Cardiac septum (tissue), 1 donor: ENCODE measurements around the gene BACE1-AS. TPM values are rescaled to one million over a fixed set of nuclear protein-coding genes. Genes with fewer than 3 reads are reported as not detected.
"Not testable (repeated sequence)": the region's sequence is repeated elsewhere in the genome, so short reads cannot be mapped to it uniquely, and the experiment has no call there.

Experiments used
- DNase-seq: peaks from one replicate; pipeline ENCODE4 v3.0.0-alpha.2; 2020; ENCODE audit warnings: low spot score
- intact Hi-C: fragments of 100-400 bp; cut with DNase I; formaldehyde crosslinking; loops from one replicate; pipeline ENCODE4 v1.14.0; 2022
- long read RNA-seq: library from polyadenylated mRNA; unstranded; transcript quantifications from one replicate; pipeline ENCODE4 v2.0.0, GENCODE V29; 2021
- total RNA-seq: library from RNA; stranded (reverse); fragmentation: NEBNext Ultra II Directional; extraction: Animal tissue kit (Norgen Biotek cat#: 25700); gene quantifications from one replicate; pipeline ENCODE4 v1.2.1, GENCODE V29; 2021
- donor health status: DM: no; HTN: no; CAD: no.

BACE1-AS gene
- total RNA-seq, result 9.2 TPM
- long read RNA-seq, result 0 reads

DNA sequence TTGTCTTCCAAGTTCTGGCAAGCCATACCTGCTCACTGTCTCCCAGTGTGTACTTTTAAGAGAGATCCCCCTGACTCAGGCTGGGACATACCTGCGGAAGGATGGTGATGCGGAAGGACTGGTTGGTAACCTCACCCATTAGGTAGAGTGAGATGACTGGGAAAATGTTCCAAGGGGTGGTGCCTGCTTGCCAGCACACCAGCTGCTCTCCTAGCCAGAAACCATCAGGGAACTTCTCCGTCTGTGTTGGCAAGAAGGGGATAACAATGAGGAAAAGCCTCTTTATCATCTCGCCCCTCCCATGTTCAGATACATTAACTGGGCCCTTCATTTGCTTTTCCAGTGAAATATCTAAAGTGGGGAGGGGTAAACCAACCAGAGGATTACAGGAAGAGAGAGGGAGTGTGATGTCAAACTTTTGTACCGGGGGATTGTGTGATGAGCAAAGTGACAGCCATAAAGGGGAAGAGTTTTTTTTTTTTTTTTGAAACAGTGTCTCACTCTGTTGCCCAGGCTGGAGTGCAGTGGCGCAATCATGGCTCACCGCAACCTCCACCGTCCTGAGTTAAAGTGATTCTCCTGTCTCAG, at the start of gene BACE1-AS:
BACE1-AS (plus strand) TSS at position 538 of the 588 bp plus-strand sequence.
- intact Hi-C loops, result no loop called here
- peak; percentile 63 for DNase-seq

DNA sequence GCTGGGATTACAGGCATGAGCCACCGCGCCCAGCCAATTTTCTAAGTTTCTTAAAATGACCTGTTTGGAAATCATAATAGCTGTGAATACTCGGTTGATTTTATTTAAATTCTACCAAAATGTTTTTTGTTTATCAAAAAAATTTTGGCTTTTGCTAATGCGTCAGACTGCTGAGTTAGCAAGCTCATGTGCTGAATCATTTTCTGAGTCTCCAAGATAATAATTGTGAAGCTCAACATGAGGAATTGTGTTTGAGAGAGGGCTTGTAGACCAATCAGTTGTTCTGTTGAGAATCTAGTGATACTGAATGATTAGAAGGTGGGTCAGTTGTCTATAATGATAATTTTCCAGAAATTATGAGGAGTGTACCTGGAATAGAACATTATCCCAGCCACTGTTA, 42.8 kb upstream of the BACE1-AS start:
- no peak for DNase-seq
- intact Hi-C loops, result no loop called here

- intact Hi-C loops, result no loop called here
- DNase-seq, result no peak
Measured at GRCh38 chr11:117249571-117249970, 41.6 kb upstream of the BACE1-AS start.

GRCh38 chr11:117251506-117251905, 39.6 kb upstream of the BACE1-AS start:
- DNase-seq, result no peak
- intact Hi-C loops, result no loop called here

- intact Hi-C loops, result no loop called here
- DNase-seq, result no peak
Measured at GRCh38 chr11:117255966-117256365, 35.2 kb upstream of the BACE1-AS start.

DNA sequence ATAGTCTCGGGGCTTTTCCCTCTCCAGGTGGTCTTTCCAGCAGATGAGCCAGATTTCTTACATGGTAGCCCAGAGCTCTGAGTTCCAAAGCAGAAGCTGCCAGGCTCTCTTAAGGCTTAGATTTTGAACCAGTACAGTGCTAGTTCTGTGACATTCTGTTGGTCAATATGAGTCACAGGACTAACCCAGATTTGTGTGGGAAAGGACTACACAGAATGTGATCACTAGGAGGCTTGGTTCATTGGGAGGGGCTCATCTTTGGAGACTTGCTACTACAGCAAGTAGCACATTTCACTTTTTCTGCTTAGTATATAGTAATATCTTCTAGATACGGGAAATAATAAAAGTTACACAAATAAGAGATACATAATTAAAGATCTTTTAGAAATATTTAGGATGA, 34.6 kb upstream of the BACE1-AS start:
- intact Hi-C loops, result no loop called here
- no peak for DNase-seq

DNA sequence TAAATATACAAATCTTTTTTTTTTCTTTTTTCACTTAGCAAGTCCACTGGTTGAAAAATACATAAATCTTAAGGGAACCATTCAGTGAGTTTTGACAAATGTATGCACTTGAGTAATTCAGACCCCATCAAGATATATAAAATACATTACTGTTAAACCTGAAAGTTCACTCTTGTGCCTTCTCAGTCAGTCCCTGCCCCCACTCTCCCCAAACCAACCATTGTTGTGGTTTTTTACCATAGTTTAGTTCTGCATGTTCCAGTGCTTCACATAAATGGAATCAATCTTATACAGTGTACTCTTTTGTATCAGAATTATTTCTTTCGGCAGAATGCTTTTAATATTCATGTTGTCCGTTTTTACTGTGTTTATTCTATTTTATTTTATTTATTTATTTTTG, 32.6 kb upstream of the BACE1-AS start:
- DNase-seq, result no peak
- intact Hi-C loops, result no loop called here

DNA sequence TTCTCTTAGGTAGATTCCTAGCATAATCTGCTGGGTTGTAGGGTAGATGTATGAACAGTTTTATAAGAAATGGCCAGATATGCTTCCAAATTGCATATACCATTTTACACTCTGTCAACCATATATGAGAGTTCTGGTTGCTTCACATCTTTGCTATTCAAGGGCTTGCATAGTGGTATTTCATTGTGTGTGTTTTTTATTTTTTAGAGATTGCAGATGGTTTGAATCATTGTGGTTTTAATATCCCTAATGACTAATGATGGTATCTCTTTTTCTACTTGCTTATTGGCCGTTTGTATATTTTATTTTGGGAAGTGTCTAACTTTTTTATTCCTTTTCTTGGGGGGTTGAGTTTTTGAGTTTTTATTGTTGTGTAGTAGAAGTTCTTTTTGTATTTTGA, 31.7 kb upstream of the BACE1-AS start:
- intact Hi-C loops, result no loop called here
- no peak for DNase-seq

DNA sequence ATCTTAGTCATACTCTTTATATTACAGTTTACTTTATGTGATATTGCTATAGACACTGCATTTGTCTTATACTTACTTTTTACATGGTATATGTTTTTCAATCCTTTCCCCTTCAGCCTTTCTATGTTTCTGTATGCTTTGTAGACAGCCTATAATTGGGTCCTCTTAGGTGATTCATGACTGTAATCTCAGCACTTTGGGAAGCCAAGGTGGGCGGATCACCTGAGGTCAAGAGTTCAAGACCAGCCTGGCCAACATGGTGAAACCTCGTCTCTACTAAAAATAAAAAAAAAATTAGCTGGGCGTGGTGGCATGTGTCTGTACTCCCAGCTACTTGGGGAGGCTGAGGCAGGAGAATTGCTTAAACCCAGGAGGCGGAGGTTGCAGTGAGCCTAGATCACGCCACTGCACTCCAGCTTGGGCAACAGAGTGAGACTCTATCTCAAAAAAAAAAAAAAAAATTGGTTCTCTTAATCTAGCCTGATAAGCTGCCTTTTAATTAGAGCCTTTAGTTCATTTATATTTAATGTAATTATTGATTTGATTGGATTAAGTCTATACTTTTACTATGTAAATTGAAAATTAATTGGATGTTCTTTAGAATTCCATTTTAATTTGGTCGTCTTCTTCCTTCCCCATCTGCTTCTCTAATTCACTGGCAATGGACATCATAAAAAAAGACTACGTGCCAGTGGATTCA, 26.4 kb upstream of the BACE1-AS start:
- intact Hi-C loops, result not testable (repeated sequence)

GRCh38 chr11:117265745-117266144, 25.4 kb upstream of the BACE1-AS start:
- intact Hi-C loops, result no loop called here
- DNase-seq, result no peak

More for the DNA sequence above, 26.4 kb upstream of the BACE1-AS start:
- DNase-seq, result not testable (repeated sequence)

DNA sequence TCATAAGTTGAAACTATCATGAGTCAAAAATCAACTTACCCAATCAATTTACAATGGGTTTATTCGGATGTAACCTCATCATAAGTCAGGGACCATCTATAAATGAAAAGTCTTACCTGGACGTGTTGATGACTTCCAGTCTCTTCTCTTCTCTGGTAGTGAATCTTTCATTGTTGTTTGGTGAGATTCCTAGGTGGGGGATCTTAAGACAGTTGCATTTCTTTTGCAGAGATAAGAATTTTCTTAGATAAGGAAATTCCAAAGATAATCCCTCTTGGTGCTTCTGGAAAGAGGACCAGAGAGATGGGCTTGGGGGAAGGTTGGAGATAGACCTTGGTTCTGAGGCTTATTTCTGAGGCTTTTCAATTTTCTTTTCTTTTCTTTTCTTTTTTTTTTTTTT, 21.3 kb upstream of the BACE1-AS start:
- intact Hi-C loops, result no loop called here
- DNase-seq, result no peak

- DNase-seq, result no peak
- intact Hi-C loops, result no loop called here
Measured at GRCh38 chr11:117271208-117271607, 19.9 kb upstream of the BACE1-AS start.

GRCh38 chr11:117272175-117272574, 19.0 kb upstream of the BACE1-AS start:
- intact Hi-C loops, DNase-seq: not testable (repeated sequence)

DNA sequence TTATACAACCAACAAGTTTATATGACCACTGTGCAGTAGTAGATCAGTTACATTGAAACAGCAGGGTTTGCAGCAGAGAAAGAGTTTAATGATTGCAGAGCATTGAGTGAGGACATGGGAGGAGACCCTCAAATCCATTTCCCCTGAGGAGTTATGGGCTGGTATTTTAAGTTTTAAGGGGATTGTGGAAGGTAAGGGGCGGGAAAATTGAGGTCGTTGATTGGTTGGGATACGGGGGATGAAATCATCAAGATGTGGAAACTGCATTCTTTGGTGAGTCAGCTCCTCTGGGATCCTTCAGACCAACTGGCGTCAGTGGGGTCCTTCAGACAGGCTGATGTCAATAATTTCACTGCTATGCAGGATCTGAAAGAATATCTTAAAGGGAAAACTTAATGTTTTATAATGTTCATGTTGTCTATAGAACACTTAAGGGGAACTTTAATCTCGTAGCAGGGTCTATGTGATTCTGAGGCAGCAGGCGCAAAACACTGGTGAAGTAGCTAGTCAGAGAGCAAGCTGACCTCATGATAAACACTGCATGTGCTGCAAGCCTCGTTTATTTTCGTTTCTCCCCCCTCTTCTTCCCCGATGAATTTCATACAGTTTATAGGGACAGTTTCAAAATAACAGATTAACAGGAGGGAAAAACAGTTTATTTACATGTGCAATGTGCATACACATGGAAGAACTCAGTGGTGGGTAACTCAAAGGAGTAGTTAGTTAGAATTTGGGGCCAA, 17.4 kb upstream of the BACE1-AS start:
- intact Hi-C loops, result no loop called here
- DNase-seq, result no peak

DNA sequence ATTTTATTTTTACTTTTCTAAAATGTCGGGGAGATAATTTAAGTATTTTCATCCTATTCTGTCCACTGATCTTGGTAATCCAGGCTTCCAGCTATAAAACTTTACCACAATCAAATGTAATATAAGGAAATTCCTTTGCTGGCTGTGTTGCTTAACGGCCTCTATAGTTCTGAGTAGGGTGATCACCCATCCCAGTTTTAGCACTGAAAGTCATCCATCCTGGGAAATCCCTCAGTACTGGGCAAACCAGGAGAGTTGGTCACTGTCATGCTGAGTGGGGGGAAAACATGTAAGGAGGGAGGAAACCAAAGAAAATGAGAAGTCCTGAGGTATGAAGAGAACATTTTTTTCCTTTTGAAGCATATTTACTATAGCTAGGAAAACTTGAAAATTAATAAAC, 12.8 kb upstream of the BACE1-AS start:
- intact Hi-C loops, result no loop called here
- no peak for DNase-seq

GRCh38 chr11:117279711-117280376, 11.3 kb upstream of the BACE1-AS start:
- DNase-seq, result no peak
- intact Hi-C loops, result no loop called here

GRCh38 chr11:117281159-117281558, 10.0 kb upstream of the BACE1-AS start:
- DNase-seq, result no peak
- intact Hi-C loops, result no loop called here

- peak; percentile 51 for DNase-seq
- intact Hi-C loops, result no loop called here
Measured at GRCh38 chr11:117281869-117282268, 9.3 kb upstream of the BACE1-AS start.

- intact Hi-C loops, result no loop called here
- DNase-seq, result peak; percentile 47
Measured at GRCh38 chr11:117282956-117283355, 8.2 kb upstream of the BACE1-AS start.

- no peak for DNase-seq
- intact Hi-C loops, result no loop called here
Measured at GRCh38 chr11:117284053-117284452, 7.1 kb upstream of the BACE1-AS start.
